Kidney epithelial cell (primary cell): ENCODE results near the gene P4HA3. TPM values are rescaled to one million over a fixed set of nuclear protein-coding genes. Genes with fewer than 3 reads are reported as not detected.

Source experiments
- DNase-seq: peaks from one replicate; pipeline ENCODE4 v3.0.0-alpha.2; 2010; ENCODE audit warnings: low read depth
- H3K27me3 ChIP-seq: 2 replicates; pipeline ENCODE4 v1.6.0; 2011; ENCODE audit warnings: low read length; ENCODE audit not compliant: control insufficient read depth, insufficient read depth
- H3K36me3 ChIP-seq: 2 replicates; pipeline ENCODE4 v1.5.1; 2011; ENCODE audit warnings: low read length; ENCODE audit not compliant: control insufficient read depth, insufficient read depth
- H3K4me3 ChIP-seq: 2 replicates; pipeline ENCODE4 v1.5.1; 2011; ENCODE audit warnings: low read depth, mild to moderate bottlenecking, control low read depth, low read length
- total RNA-seq: library from RNA; depleted of rRNA; stranded (reverse); fragments of >200 nt; gene quantifications from 2 replicates; pipeline ENCODE4 v1.2.3, GENCODE V29; 2015
- TF ChIP-seq, protein P1 (sequence below): IDR thresholded peaks from 2 replicates; pipeline ENCODE4 v1.5.1; 2011; ENCODE audit warnings: mild to moderate bottlenecking, moderate library complexity, low read length, control low read depth, inconsistent platforms; ENCODE audit not compliant: insufficient read depth, poor library complexity, severe bottlenecking

Gene P4HA3
- total RNA-seq, 1 donor from 2014 or later: 0.88 TPM

DNA sequence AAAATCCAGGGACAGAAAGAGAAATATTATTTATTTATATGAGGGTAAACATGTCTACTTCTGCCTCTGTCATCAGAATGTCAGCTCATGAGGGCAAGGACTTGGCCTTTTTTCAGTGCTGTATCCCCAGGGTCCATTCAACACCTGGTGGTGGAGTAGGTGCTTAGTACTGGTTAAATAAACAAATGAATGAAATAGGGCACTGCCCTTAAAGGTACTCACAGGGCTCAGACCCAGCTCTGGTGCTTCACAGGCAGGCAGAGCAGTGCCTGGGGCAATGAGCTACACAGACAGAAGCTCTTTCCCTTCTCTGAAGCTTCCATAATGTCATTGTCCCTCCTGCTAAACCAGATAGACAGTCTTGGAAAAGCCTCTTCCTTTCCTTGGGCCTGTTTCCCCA is 30.9 kb downstream of the P4HA3 start:
- Histone ChIP-seq H3K4me3 (no peak overlapping the region), H3K36me3 (no peaks in the 10 kb centered on the region), H3K27me3 (no peaks in the 10 kb centered on the region)
- DNase-seq: no peak
- TF ChIP-seq, protein P1, sequence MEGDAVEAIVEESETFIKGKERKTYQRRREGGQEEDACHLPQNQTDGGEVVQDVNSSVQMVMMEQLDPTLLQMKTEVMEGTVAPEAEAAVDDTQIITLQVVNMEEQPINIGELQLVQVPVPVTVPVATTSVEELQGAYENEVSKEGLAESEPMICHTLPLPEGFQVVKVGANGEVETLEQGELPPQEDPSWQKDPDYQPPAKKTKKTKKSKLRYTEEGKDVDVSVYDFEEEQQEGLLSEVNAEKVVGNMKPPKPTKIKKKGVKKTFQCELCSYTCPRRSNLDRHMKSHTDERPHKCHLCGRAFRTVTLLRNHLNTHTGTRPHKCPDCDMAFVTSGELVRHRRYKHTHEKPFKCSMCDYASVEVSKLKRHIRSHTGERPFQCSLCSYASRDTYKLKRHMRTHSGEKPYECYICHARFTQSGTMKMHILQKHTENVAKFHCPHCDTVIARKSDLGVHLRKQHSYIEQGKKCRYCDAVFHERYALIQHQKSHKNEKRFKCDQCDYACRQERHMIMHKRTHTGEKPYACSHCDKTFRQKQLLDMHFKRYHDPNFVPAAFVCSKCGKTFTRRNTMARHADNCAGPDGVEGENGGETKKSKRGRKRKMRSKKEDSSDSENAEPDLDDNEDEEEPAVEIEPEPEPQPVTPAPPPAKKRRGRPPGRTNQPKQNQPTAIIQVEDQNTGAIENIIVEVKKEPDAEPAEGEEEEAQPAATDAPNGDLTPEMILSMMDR: no peak

- no peak for DNase-seq
- Histone ChIP-seq H3K4me3 (no peak overlapping the region), H3K36me3 (no peaks in the 10 kb centered on the region), H3K27me3 (no peaks in the 10 kb centered on the region)
- TF ChIP-seq, protein P1: no peak
These were observed 32.2 kb downstream of the P4HA3 start for GRCh38 chr11:74279256-74279655.

DNA sequence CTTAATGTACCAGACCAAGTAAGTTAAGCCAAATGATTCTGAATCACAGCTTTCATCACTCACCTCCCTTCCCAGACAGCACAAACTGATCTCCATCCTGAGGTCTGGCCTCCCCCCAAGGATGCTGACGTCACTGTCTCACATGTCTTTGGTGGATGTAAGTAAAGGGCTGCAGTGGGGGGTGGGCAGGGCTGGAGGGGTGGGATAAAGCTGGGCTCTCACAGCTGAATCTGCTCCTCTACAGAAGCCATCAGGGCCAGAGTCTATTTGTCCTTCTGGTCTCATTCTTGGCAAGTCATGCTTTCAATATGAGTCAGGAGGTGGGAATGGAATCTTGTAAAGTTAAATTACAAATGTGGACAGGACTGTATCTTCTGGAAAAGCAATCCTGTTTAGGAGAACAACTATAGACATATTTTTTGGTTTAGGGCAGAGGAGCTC is 32.7 kb downstream of the P4HA3 start:
- H3K27me3 ChIP-seq: no peaks in the 10 kb centered on the region
- H3K4me3 ChIP-seq: no peak overlapping the region
- DNase-seq: peak; percentile 88
- TF ChIP-seq, protein P1: no peak
- H3K36me3 ChIP-seq: no peaks in the 10 kb centered on the region

- DNase-seq: no peak
- Histone ChIP-seq H3K36me3 (no peaks in the 10 kb centered on the region), H3K4me3 (no peak overlapping the region), H3K27me3 (no peaks in the 10 kb centered on the region)
- TF ChIP-seq, protein P1: no peak
These were observed 33.3 kb downstream of the P4HA3 start for GRCh38 chr11:74278103-74278502.

DNA sequence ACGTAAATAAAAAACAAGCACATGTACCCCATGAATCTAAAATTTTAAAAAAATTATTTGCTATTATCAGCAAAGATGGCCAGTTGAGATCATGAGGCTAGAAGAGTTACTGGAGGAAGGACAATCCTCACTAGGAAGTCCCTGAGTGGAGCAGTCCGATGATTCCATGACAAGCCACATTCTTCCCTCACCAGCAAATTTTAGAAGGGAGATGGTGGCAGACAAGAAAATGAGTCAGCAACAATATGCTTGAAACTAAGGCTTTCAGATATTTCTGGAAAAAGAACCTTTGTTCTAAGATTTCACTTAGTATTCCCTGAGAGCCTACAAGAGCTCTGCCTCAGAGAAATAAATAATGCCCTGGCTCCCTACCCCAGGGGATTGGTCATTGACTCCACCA is 34.9 kb downstream of the P4HA3 start:
- DNase-seq: no peak
- TF ChIP-seq, protein P1: no peak
- Histone ChIP-seq H3K27me3 (no peaks in the 10 kb centered on the region), H3K36me3 (no peaks in the 10 kb centered on the region), H3K4me3 (no peak overlapping the region)

DNA sequence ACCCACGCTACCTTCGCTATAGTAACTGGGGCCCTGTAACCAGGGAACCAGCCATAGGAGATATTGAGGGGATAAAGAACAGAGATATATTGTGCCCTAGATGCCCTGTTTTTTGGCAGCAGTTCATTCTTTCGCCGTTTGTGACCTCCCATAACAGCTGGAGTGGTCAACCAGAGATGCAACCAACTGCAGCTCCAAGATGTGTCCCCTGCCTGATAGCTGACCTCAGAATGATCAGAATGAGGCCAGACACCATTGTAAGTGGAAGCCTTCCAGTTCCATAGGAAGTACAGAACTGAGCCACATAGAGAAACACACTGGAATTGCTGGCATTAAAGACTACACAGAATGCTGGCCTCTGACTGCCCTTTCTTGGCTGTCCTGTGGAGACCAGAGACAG is 39.2 kb downstream of the P4HA3 start:
- Histone ChIP-seq H3K27me3 (no peaks in the 10 kb centered on the region), H3K4me3 (no peak overlapping the region), H3K36me3 (no peaks in the 10 kb centered on the region)
- TF ChIP-seq, protein P1: no peak
- DNase-seq: no peak
